T-helper 9 cell (primary cell): ENCODE measurements around the gene RNF121.
A peak's percentile ranks its signal among the peaks of the same experiment; 100 is the strongest.

Experiments
- DNase-seq: peaks from one replicate; pipeline ENCODE4 v3.0.0-alpha.2; 2020

The RNF121 gene

GRCh38 chr11:72039856-72040401 lies 111.1 kb downstream of the RNF121 start:
- no peak for DNase-seq

GRCh38 chr11:72040491-72041363 lies 111.9 kb downstream of the RNF121 start:
- DNase-seq = peak; percentile 73

- peak; percentile 26 for DNase-seq
Measured at GRCh38 chr11:72041364-72042063, 112.7 kb downstream of the RNF121 start.

GRCh38 chr11:72042064-72042745 lies 113.4 kb downstream of the RNF121 start:
- DNase-seq = no peak

GRCh38 chr11:72045849-72046248 lies 117.0 kb downstream of the RNF121 start:
- DNase-seq = no peak
